ENCODE results near the gene XPO6. TPM values are rescaled to one million over a fixed set of nuclear protein-coding genes. Genes with fewer than 3 reads are reported as not detected.

Gene XPO6
- total RNA-seq, 2 donors from 2014 or later: 308 to 310 TPM

- ATAC-seq: no peak
- Mint-ChIP-seq H3K4me1 (peaks cover 28% of the 10 kb centered on the region), H3K36me3 (ENCODE audit: low read depth) (peaks cover 12% of the 10 kb centered on the region), H3K27ac (no peak overlapping the region), H3K27me3 (no peaks in the 10 kb centered on the region), H3K4me3 (no peak overlapping the region)
- H3K9me3 ChIP-seq (ENCODE audit: control insufficient read depth, low read length, poor library complexity, severe bottlenecking): no peaks in the 10 kb centered on the region
- no peak for DNase-seq
Observed at GRCh38 chr16:28204622-28205021, 7.1 kb downstream of the XPO6 start.

- DNase-seq (no peak), ATAC-seq (no peak)
- Mint-ChIP-seq H3K4me1 (peaks cover 28% of the 10 kb centered on the region), H3K27me3 (no peaks in the 10 kb centered on the region), H3K4me3 (no peak overlapping the region), H3K27ac (no peak overlapping the region), H3K36me3 (ENCODE audit: low read depth) (peaks cover 12% of the 10 kb centered on the region)
- H3K9me3 ChIP-seq (ENCODE audit: control insufficient read depth, low read length, poor library complexity, severe bottlenecking): no peaks in the 10 kb centered on the region
Observed at GRCh38 chr16:28204204-28204603, 7.6 kb downstream of the XPO6 start.

GRCh38 chr16:28202147-28202746, 9.5 kb downstream of the XPO6 start:
- ATAC-seq: peak; percentile 85
- H3K36me3 Mint-ChIP-seq (ENCODE audit: low read depth): peaks cover 9% of the 10 kb centered on the region
- H3K4me1 Mint-ChIP-seq: peaks cover 13% of the 10 kb centered on the region
- no peaks in the 10 kb centered on the region for H3K9me3 ChIP-seq (ENCODE audit: control insufficient read depth, low read length, poor library complexity, severe bottlenecking)
- DNase-seq: no peak
- peak overlapping the region; percentile 66 for H3K4me3 Mint-ChIP-seq
- no peaks in the 10 kb centered on the region for H3K27me3 Mint-ChIP-seq
- H3K27ac Mint-ChIP-seq: no peak overlapping the region

- H3K4me3 Mint-ChIP-seq: no peak overlapping the region
- H3K27ac Mint-ChIP-seq: no peak overlapping the region
Observed at GRCh38 chr16:28200661-28201060, 11.1 kb downstream of the XPO6 start.

GRCh38 chr16:28196387-28196987, 15.3 kb downstream of the XPO6 start:
- DNase-seq (no peak), ATAC-seq (no peak)
- Mint-ChIP-seq H3K36me3 (ENCODE audit: low read depth) (peaks cover 9% of the 10 kb centered on the region), H3K27me3 (no peaks in the 10 kb centered on the region), H3K4me3 (no peak overlapping the region), H3K4me1 (peaks cover 51% of the 10 kb centered on the region), H3K27ac (peak overlapping the region; percentile 98)
- no peaks in the 10 kb centered on the region for H3K9me3 ChIP-seq (ENCODE audit: control insufficient read depth, low read length, poor library complexity, severe bottlenecking)

More at GRCh38 chr16:28200661-28201060, 11.1 kb downstream of the XPO6 start:
- Mint-ChIP-seq H3K27me3 (no peaks in the 10 kb centered on the region), H3K4me1 (peaks cover 21% of the 10 kb centered on the region), H3K36me3 (ENCODE audit: low read depth) (peaks cover 11% of the 10 kb centered on the region)
- ATAC-seq: no peak
- DNase-seq: no peak
- no peaks in the 10 kb centered on the region for H3K9me3 ChIP-seq (ENCODE audit: control insufficient read depth, low read length, poor library complexity, severe bottlenecking)

GRCh38 chr16:28195859-28196258, 15.9 kb downstream of the XPO6 start:
- Mint-ChIP-seq H3K27ac (peak overlapping the region; percentile 98), H3K27me3 (no peaks in the 10 kb centered on the region), H3K36me3 (ENCODE audit: low read depth) (peaks cover 8% of the 10 kb centered on the region), H3K4me1 (peaks cover 47% of the 10 kb centered on the region), H3K4me3 (no peak overlapping the region)
- ATAC-seq (no peak), DNase-seq (no peak)
- H3K9me3 ChIP-seq (ENCODE audit: control insufficient read depth, low read length, poor library complexity, severe bottlenecking): no peaks in the 10 kb centered on the region

- DNase-seq (peak in 1 of 3 donors; percentile 31), ATAC-seq (peak; percentile 31)
- H3K27me3 Mint-ChIP-seq: no peaks in the 10 kb centered on the region
- peak overlapping the region; percentile 98 for H3K27ac Mint-ChIP-seq
- H3K4me3 Mint-ChIP-seq: peak overlapping the region; percentile 84
- peaks cover 53% of the 10 kb centered on the region for H3K4me1 Mint-ChIP-seq
- no peaks in the 10 kb centered on the region for H3K9me3 ChIP-seq (ENCODE audit: control insufficient read depth, low read length, poor library complexity, severe bottlenecking)
- peaks cover 6% of the 10 kb centered on the region for H3K36me3 Mint-ChIP-seq (ENCODE audit: low read depth)
Observed at GRCh38 chr16:28193530-28194423, 18.0 kb downstream of the XPO6 start.

- ATAC-seq (peak; percentile 87), DNase-seq (peak; percentile 53 to 66 (median 65))
- H3K27me3 Mint-ChIP-seq: no peaks in the 10 kb centered on the region
- H3K4me3 Mint-ChIP-seq: peak overlapping the region; percentile 84
- no peaks in the 10 kb centered on the region for H3K9me3 ChIP-seq (ENCODE audit: control insufficient read depth, low read length, poor library complexity, severe bottlenecking)
- peaks cover 6% of the 10 kb centered on the region for H3K36me3 Mint-ChIP-seq (ENCODE audit: low read depth)
- H3K27ac Mint-ChIP-seq: peak overlapping the region; percentile 98
- H3K4me1 Mint-ChIP-seq: peaks cover 61% of the 10 kb centered on the region
Observed at GRCh38 chr16:28192806-28193529, 18.8 kb downstream of the XPO6 start.

- DNase-seq: no peak
- ATAC-seq: no peak
- peaks cover 69% of the 10 kb centered on the region for H3K4me1 Mint-ChIP-seq
- H3K36me3 Mint-ChIP-seq (ENCODE audit: low read depth): peaks cover 4% of the 10 kb centered on the region
- H3K27ac Mint-ChIP-seq: peak overlapping the region; percentile 98
- H3K27me3 Mint-ChIP-seq: no peaks in the 10 kb centered on the region
- peak overlapping the region; percentile 39 for H3K4me3 Mint-ChIP-seq
- no peaks in the 10 kb centered on the region for H3K9me3 ChIP-seq (ENCODE audit: control insufficient read depth, low read length, poor library complexity, severe bottlenecking)
Observed at GRCh38 chr16:28191364-28191960, 20.3 kb downstream of the XPO6 start.

- H3K4me1 Mint-ChIP-seq: peaks cover 64% of the 10 kb centered on the region
- H3K27me3 Mint-ChIP-seq: no peaks in the 10 kb centered on the region
- H3K27ac Mint-ChIP-seq: peak overlapping the region; percentile 98
- H3K9me3 ChIP-seq (ENCODE audit: control insufficient read depth, low read length, poor library complexity, severe bottlenecking): no peaks in the 10 kb centered on the region
- peak overlapping the region; percentile 88 for H3K4me3 Mint-ChIP-seq
- DNase-seq: no peak
- no peaks in the 10 kb centered on the region for H3K36me3 Mint-ChIP-seq (ENCODE audit: low read depth)
- no peak for ATAC-seq
Observed at GRCh38 chr16:28189245-28189644, 22.5 kb downstream of the XPO6 start.

GRCh38 chr16:28188085-28188916, 23.5 kb downstream of the XPO6 start:
- DNase-seq (no peak), ATAC-seq (peak; percentile 1)
- no peaks in the 10 kb centered on the region for H3K9me3 ChIP-seq (ENCODE audit: control insufficient read depth, low read length, poor library complexity, severe bottlenecking)
- H3K27ac Mint-ChIP-seq: peak overlapping the region; percentile 98
- H3K4me3 Mint-ChIP-seq: peak overlapping the region; percentile 88
- H3K4me1 Mint-ChIP-seq: peaks cover 64% of the 10 kb centered on the region
- H3K36me3 Mint-ChIP-seq (ENCODE audit: low read depth): no peaks in the 10 kb centered on the region
- H3K27me3 Mint-ChIP-seq: no peaks in the 10 kb centered on the region

GRCh38 chr16:28187595-28188004, 24.2 kb downstream of the XPO6 start:
- no peaks in the 10 kb centered on the region for H3K9me3 ChIP-seq (ENCODE audit: control insufficient read depth, low read length, poor library complexity, severe bottlenecking)
- peaks cover 64% of the 10 kb centered on the region for H3K4me1 Mint-ChIP-seq
- DNase-seq: no peak
- H3K27me3 Mint-ChIP-seq: no peaks in the 10 kb centered on the region
- H3K4me3 Mint-ChIP-seq: peak overlapping the region; percentile 83
- peak overlapping the region; percentile 98 for H3K27ac Mint-ChIP-seq
- no peaks in the 10 kb centered on the region for H3K36me3 Mint-ChIP-seq (ENCODE audit: low read depth)
- ATAC-seq: peak; percentile 71

All from T-helper 17 cell (primary cell).